ENCODE measurements around the gene ERICH6.

GRCh38 chr3:150733373-150733935 lies 29.7 kb upstream of the ERICH6 start:
- TF ChIP-seq CTCF (conservative IDR thresholded peaks at IDR 0.05) (no peak), EZH2 (IDR thresholded peaks at IDR 0.05; ENCODE audit: low read depth) (no peak)

Data from PC-9 (cell line).